Lower leg skin (tissue), 4 donors: ENCODE data around the gene ZSWIM3. TPM values are rescaled to one million over a fixed set of nuclear protein-coding genes. Genes with fewer than 3 reads are reported as not detected.
A peak's percentile ranks its signal among the peaks of the same experiment; 100 is the strongest.

ENCODE experiments used
- DNase-seq, 2 donors: peaks; one replicate each; pipeline ENCODE4 v3.0.0-alpha.2; 2019; ENCODE audit warnings: low spot score in 2 of 2
- H3K4me3 ChIP-seq: fragments of 200-600 bp; sonication (generic); 2 replicates; pipeline ENCODE4 v1.5.1; 2017; ENCODE audit warnings: mild to moderate bottlenecking, low read depth; ENCODE audit not compliant: poor library complexity, severe bottlenecking
- POLR2A ChIP-seq, 2 donors: fragments of 450-650 bp; IDR thresholded peaks; one replicate each; pipeline ENCODE4 v1.6.1; 2016 to 2017; ENCODE audit warnings: antibody characterized with exemption in 2 of 2, mild to moderate bottlenecking in 1 of 2, moderate library complexity in 1 of 2
- WGBS, 2 donors: methylation state at CpG; one replicate each; pipeline ENCODE4 v1.1.5; 2018; 5-methylcytosine and 5-hydroxymethylcytosine counted together
- intact Hi-C: fragments of 100-400 bp; cut with DNase I; formaldehyde crosslinking; loops from one replicate; pipeline ENCODE4 v1.15.0; 2023; ENCODE audit warnings: low total_unique reads
- total RNA-seq, 4 donors: library from RNA; depleted of rRNA; stranded (reverse); fragments of >200 nt; gene quantifications; one replicate each; pipeline ENCODE4 v1.1.0, GENCODE V29; 2016
- TF ChIP-seq, protein P1 (sequence below), 3 donors: fragments of 450-650 bp; IDR thresholded peaks; one replicate each; pipeline ENCODE4 v1.5.1; 2016; ENCODE audit warnings: antibody characterized with exemption in 3 of 3, mild to moderate bottlenecking in 3 of 3, moderate library complexity in 2 of 3

The ZSWIM3 gene
- total RNA-seq, 4 donors from 2014 or later, result 3.7 to 4.6 (median 4.0) TPM

DNA sequence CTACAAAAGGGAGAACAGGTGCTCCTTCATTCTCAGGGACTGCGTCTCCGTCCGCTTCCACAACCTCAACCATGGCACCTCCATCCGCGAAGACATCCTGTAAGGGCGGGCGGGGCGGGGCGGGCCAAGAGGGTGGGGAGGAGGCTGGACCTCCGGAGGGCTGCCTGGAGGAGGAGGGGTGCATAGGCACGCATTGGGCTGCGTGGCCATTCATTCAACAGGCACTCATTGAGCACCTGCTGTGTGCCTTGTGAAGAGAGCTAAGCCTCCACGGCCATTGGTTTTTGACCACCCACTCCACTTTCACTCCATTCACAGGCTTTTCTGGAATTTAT, 435 bp downstream of the ZSWIM3 start:
- no peak for DNase-seq
- H3K4me3 ChIP-seq, result peak overlapping the region; percentile 38
- intact Hi-C loops, result no loop called here
- TF ChIP-seq POLR2A (IDR thresholded peaks at IDR 0.05), result no peak
- TF ChIP-seq, protein P1, sequence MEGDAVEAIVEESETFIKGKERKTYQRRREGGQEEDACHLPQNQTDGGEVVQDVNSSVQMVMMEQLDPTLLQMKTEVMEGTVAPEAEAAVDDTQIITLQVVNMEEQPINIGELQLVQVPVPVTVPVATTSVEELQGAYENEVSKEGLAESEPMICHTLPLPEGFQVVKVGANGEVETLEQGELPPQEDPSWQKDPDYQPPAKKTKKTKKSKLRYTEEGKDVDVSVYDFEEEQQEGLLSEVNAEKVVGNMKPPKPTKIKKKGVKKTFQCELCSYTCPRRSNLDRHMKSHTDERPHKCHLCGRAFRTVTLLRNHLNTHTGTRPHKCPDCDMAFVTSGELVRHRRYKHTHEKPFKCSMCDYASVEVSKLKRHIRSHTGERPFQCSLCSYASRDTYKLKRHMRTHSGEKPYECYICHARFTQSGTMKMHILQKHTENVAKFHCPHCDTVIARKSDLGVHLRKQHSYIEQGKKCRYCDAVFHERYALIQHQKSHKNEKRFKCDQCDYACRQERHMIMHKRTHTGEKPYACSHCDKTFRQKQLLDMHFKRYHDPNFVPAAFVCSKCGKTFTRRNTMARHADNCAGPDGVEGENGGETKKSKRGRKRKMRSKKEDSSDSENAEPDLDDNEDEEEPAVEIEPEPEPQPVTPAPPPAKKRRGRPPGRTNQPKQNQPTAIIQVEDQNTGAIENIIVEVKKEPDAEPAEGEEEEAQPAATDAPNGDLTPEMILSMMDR (IDR thresholded peaks at IDR 0.05), result no peak
- 11 to 15% methylated on average over 13 of the region's 13 CpGs for WGBS, 2 donors

DNA sequence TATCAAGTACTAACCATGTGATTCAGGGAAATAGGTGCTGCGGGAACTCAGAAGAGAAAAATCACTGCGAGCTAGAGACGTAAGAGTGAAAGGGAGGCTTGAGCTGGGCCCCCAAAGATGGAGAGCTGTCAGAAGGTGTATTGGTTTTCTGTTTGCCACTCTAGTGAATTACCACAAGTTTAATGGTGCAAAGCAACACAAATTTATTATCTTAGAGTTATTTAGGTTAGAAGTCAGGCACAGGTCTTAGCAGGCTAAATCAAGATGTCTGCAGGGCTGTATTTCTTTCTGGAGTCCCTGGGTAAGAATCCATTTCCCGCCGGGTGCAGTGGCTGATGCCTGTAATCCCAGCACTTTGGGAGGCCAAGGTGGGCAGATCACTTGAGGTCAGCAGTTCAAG, 2.5 kb downstream of the ZSWIM3 start:
- WGBS, 2 donors, result 93% methylated on average over 5 of the region's 5 CpGs
- TF ChIP-seq POLR2A (IDR thresholded peaks at IDR 0.05), result no peak
- TF ChIP-seq, protein P1 (IDR thresholded peaks at IDR 0.05), result no peak
- intact Hi-C loops, result no loop called here

DNA sequence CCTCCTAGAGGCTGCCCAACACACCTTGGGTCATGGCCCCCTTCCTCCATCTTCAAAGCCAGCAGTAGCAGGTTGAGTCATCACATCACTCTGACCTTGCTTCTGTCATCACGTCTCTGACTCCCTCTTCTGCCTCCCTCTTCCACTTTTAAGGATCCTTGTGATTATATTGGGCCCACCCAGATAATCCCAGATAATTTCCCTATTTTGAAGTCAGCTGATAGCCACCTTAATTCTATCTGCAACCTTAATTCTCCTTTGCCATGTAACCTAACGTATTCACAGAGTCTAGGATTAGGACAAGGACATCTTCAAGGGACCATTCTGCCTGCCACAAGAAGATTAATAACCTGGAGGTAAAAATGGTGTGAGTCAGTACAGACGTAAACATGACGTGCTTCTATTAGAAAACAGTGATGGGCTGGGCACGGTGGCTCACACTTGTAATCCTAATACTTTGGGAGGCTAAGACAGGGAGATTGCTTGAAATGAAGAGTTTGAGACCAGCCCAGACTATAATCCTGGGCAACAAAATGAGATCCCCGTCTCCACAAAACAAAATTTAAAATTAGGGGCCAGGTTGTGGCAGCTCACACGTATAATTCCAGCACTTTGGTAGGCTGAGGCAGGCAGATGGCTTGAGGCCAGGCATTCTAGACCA, 3.3 kb downstream of the ZSWIM3 start:
- WGBS, 2 donors, result 74 to 75% methylated on average over 7 of the region's 7 CpGs
- intact Hi-C loops, result no loop called here
- DNase-seq, result no peak
- no peak overlapping the region for H3K4me3 ChIP-seq
- TF ChIP-seq, protein P1 (IDR thresholded peaks at IDR 0.05), result no peak
- TF ChIP-seq POLR2A (IDR thresholded peaks at IDR 0.05), result no peak

More for the DNA sequence above, 2.5 kb downstream of the ZSWIM3 start:
- no peak for DNase-seq
- H3K4me3 ChIP-seq, result no peak overlapping the region

DNA sequence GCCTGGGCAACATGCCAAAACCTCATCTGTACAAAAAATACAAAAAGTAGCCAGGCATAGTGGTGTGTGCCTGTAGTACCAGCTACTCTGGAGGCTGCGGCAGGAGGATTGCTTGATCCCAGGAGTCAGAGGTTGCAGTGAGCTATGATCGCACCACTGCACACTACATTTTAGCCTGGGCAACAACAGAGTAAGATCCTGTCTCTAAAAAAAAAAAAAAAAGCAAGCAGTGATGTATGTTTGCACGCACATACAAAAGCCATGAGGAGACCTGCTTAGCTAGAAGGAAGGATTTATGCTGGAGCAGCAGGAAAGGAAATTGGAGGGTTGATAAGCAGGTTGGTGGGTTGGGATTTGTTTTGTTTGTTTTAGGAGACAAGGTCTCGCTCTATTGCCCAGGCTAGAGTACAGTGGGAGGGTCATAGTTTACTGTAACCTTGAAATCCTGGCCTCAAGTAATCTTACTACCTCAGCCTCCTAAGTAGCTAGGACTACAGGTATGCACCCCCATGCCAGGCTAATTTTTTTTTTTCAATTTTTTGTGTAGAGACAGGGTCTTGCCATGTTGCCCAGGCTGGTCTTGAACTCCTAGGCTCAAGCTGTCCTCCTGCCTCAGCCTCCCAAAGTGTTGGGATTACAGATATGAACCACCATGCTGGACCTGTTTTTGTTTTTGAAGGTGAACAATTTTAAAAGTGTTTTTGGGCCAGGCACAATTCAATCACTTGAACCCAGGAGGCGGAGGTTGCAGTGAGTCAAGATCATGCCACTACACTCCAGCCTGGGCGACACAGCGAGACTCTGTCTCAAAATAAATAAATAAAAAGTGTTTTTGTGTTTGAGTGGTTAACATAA, 4.0 kb downstream of the ZSWIM3 start:
- WGBS, 2 donors, result 91 to 96% methylated on average over 7 of the region's 7 CpGs
- TF ChIP-seq, protein P1 (IDR thresholded peaks at IDR 0.05), result no peak
- TF ChIP-seq POLR2A (IDR thresholded peaks at IDR 0.05), result no peak
- H3K4me3 ChIP-seq, result no peak overlapping the region
- no peak for DNase-seq
- intact Hi-C loops, result no loop called here

DNA sequence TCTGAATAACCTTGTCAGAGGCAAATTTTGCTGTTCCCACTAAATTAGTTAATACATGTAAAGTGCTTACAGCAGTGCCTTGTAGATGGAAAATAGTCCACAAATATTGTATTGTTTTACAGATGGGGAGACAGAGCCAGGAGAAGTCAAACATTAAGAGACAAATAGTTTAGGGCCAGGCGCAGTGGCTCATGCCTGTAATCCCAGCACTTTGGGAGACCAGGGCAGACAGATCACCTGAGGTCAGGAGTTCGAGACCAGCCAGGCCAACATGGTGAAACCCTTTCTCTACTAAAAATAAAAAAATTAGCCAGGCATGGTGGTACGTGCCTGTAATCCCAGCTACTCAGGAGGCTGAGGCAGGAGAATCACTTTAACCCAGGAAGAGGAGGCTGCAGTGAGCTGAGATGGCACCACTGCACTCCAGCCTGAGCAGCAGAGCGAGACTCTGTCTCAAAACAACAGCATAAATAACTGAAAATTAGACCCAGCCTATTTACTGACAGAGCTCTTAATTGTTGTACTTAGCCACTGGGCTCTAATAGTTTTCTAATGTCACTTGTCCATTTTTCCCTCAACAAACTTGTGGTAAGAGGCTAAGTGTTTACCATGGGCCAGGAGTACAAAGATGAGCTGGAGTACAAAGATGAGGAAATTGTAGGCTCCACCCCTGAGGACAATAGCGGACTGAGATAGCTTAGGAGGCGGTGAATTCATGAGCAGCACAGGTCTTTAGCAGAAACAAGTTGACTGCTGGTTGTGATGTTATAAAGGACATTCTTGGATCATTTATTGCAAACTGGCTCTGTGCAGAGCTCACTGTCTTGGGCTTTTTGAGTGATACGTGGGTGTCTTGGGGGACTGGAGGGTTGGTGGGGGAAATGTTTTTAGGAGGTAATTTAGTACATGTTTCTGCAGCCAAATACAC, 6.4 kb downstream of the ZSWIM3 start:
- no peak for DNase-seq
- no peak for TF ChIP-seq POLR2A (IDR thresholded peaks at IDR 0.05)
- TF ChIP-seq, protein P1 (IDR thresholded peaks at IDR 0.05), result no peak
- 83 to 88% methylated on average over 7 of the region's 7 CpGs for WGBS, 2 donors
- intact Hi-C loops, result no loop called here
- no peak overlapping the region for H3K4me3 ChIP-seq
